Ovary (tissue), 10 donors: ENCODE data around the gene MAP4. TPM values are rescaled to one million over a fixed set of nuclear protein-coding genes. Genes with fewer than 3 reads are reported as not detected.
"Not testable (repeated sequence)": the region's sequence is repeated elsewhere in the genome, so short reads cannot be mapped to it uniquely, and the experiment has no call there.

Experiments used
- DNase-seq, 5 donors: peaks; one replicate each; pipeline ENCODE4 v3.0.0-alpha.2; 2019 to 2020
- H3K27ac ChIP-seq, 2 donors: fragments of 200-600 bp; one replicate each; pipeline versions ENCODE4 v1.5.1 to v1.8.0; 2019 to 2022
- H3K27me3 ChIP-seq: fragments of 200-600 bp; one replicate; pipeline ENCODE4 v1.8.0; 2022
- H3K36me3 ChIP-seq: fragments of 200-600 bp; sonication (generic); one replicate; pipeline ENCODE4 v1.5.1; 2019
- H3K4me1 ChIP-seq: one replicate; pipeline ENCODE4 v1.8.1; 2013; ENCODE audit warnings: mild to moderate bottlenecking, moderate library complexity; ENCODE audit not compliant: insufficient read depth
- H3K4me3 ChIP-seq: fragments of 200-600 bp; sonication (generic); one replicate; pipeline ENCODE4 v1.5.1; 2017
- H3K9me3 ChIP-seq, 2 donors: fragments of 200-600 bp in 1 of 2; sonication (generic) in 1 of 2; one replicate each; pipeline versions ENCODE4 v1.5.1 to v1.8.1; 2013 to 2019; ENCODE audit warnings: mild to moderate bottlenecking in 1 of 2, moderate library complexity in 1 of 2
- EP300 ChIP-seq: sonication (generic); formaldehyde crosslinking; IDR thresholded peaks from one replicate; pipeline ENCODE4 v1.6.1; 2017; ENCODE audit warnings: antibody characterized with exemption
- POLR2A ChIP-seq: fragments of 450-650 bp; IDR thresholded peaks from one replicate; pipeline ENCODE4 v1.6.1; 2017; ENCODE audit warnings: antibody characterized with exemption, mild to moderate bottlenecking, moderate library complexity
- WGBS, 3 donors: extraction: QIAGEN DNeasy Blood & Tissue Kit in 1 of 3; methylation state at CpG; one replicate each; pipeline versions ENCODE4 v1.1.5 to v1.1.7; 2013 to 2017; 5-methylcytosine and 5-hydroxymethylcytosine counted together
- intact Hi-C, 4 donors: fragments of 100-400 bp; cut with DNase I; formaldehyde crosslinking; loops; one replicate each; pipeline versions ENCODE4 v1.11.0 to v1.15.1; 2022 to 2023
- long read RNA-seq, 3 donors: library from polyadenylated mRNA in 2 of 3; unstranded in 2 of 3; transcript quantifications; one replicate each; pipeline ENCODE4 v2.0.0 and lab custom pipeline, GENCODE V29; 2021 to 2026
- polyA plus RNA-seq, 2 donors: library from polyadenylated mRNA; stranded (reverse); fragments of 200-250 nt in 1 of 2; fragments of 350-450 nt in 1 of 2; fragmentation: Illumina TruSeq in 1 of 2; extraction: RNeasy Lipid Tissue Mini Kit (QIAGEN cat#74804) in 1 of 2; gene quantifications; one replicate each; pipeline ENCODE4 v1.2.3, GENCODE V29; 2013 to 2014
- total RNA-seq, 7 donors: library from RNA; depleted of rRNA in 2 of 7; stranded (reverse); fragments of >200 nt in 2 of 7; fragmentation: NEBNext Ultra II Directional in 3 of 7; extraction: Animal tissue kit (Norgen Biotek cat#: 25700) in 3 of 7; gene quantifications; one replicate each; pipeline versions ENCODE4 v1.1.0 to v1.2.4, GENCODE V29; 2016 to 2023
- TF ChIP-seq, protein P1 (sequence below), 3 donors: fragments of 450-650 bp in 2 of 3; fragments of 200-600 bp in 1 of 3; IDR thresholded peaks; one replicate each; pipeline versions ENCODE4 v1.5.1 to v1.8.0; 2016 to 2022; ENCODE audit warnings: antibody characterized with exemption in 3 of 3, mild to moderate bottlenecking in 1 of 3
- donor health status: DM: no; HTN: no; CAD: no; lungs with moderate emphysema.
- donor health status: DM: no; HTN: no; CAD: no.
- donor health status: Bipolar disorder and iron deficiency.
- donor health status: DM: yes; HTN: yes; CAD: no.
- donor health status: DM: no; HTN: no; CAD: no.
- donor health status: DM: yes; HTN: yes; CAD: no.

MAP4 gene, protein sequence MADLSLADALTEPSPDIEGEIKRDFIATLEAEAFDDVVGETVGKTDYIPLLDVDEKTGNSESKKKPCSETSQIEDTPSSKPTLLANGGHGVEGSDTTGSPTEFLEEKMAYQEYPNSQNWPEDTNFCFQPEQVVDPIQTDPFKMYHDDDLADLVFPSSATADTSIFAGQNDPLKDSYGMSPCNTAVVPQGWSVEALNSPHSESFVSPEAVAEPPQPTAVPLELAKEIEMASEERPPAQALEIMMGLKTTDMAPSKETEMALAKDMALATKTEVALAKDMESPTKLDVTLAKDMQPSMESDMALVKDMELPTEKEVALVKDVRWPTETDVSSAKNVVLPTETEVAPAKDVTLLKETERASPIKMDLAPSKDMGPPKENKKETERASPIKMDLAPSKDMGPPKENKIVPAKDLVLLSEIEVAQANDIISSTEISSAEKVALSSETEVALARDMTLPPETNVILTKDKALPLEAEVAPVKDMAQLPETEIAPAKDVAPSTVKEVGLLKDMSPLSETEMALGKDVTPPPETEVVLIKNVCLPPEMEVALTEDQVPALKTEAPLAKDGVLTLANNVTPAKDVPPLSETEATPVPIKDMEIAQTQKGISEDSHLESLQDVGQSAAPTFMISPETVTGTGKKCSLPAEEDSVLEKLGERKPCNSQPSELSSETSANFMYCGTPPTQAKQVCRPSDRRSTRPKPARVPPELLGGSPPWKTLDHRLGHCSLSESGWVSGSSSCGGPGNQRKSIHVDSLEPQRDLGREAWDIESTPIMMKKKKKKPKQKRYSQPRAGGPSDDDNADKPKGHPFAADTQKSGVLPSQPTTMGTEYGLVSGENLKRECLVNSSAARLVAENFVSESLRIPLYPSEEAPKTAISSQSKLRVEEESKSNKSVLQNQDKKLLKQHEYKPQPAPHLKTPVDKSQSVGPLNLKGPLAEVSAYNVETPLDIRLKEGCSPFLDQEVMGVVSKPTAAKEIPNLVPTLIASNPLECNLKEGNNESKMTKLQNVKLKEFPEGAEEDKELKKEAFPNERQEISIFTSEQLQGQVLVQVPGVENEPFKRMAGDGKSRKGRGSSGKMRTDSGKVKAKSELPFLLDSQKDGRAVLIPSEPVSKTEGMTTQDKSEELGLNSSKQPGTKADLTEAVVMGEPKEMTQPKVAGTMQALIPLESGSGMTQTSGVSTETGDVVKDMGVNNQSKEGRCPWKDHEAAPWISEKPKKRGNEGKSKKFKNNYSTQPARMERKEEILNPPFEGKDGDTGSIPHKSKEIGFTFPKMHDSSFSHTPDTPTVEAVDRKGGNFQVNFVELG (N-terminal part only)
- total RNA-seq = 100 to 1,000 TPM in 5 of 7 donors, 10 to 100 TPM in 2; 64.9 to 271 (median 196) TPM
- 100 to 1,000 TPM in 1 of 2 donors, 10 to 100 TPM in 1; 89.3 to 207 TPM for polyA plus RNA-seq
- long read RNA-seq, donor 1, transcript MAP4-206 (6 exons, 899 nt) = major isoform, 7 of 836 reads
- long read RNA-seq, donor 1, partial matches to known transcripts = 471 of 836 reads
- long read RNA-seq, donor 1, other reads (novel, unspliced or antisense) = 358 of 836 reads
- long read RNA-seq, donor 2, partial matches to known transcripts = 56 of 60 reads
- long read RNA-seq, donor 2, other reads (novel, unspliced or antisense) = 0 of 60 reads
- long read RNA-seq, donor 3, full-length matches to known transcripts = 3 of 331 reads
- long read RNA-seq, donor 3, partial matches to known transcripts = 126 of 331 reads
- long read RNA-seq, donor 3, other reads (novel, unspliced or antisense) = 202 of 331 reads

DNA sequence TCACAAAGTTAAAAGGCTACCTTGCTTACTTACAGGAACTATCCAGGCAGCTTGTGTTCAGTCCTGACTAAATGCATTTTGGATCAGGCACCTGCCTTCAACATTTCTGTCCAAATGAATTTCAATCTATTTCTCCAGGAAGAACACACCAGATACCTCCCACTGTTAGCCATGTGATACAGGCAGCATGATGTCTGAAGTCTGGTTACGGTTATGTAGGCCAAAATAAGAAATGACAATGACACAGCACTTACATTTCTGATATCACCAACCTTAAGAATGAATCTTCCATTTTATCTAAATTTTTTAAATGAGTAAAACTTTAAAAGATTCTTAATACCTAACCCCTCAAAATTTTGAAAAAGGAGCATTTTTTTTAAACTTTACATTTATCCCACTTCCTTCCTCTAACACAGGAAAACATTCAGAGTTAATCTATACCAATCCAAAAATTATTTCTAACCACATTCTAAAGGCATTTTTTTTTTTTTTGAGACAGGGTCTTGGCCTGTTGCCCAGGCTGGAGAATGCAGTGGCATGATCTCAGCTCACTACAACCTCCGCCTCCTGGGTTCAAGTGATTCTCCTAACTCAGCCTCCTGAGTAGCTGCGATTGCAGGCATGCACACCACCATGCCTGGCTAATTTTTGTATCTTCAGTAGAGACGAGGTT is at the start of gene MAP4:
Gene MAP4, minus strand, starts transcription at position 116 of the 673 bp plus-strand sequence. CDS start 17,556 bp downstream, outside the sequence.
- DNase-seq = no peak
- Histone ChIP-seq H3K36me3 (no peaks in the 10 kb centered on the region), H3K9me3 (no peaks in the 10 kb centered on the region), H3K27ac (peak within 1 kb of the TSS in 1 of 2 donors; percentile 43), H3K27me3 (no peaks in the 10 kb centered on the region), H3K4me3 (no peak within 1 kb of the TSS), H3K4me1 (peaks cover 27% of the 10 kb centered on the region)
- 62 to 70% (median 64%) methylated on average over 4 of the region's 4 CpGs for WGBS, 3 donors
- no peak for TF ChIP-seq EP300
- TF ChIP-seq, protein P1, sequence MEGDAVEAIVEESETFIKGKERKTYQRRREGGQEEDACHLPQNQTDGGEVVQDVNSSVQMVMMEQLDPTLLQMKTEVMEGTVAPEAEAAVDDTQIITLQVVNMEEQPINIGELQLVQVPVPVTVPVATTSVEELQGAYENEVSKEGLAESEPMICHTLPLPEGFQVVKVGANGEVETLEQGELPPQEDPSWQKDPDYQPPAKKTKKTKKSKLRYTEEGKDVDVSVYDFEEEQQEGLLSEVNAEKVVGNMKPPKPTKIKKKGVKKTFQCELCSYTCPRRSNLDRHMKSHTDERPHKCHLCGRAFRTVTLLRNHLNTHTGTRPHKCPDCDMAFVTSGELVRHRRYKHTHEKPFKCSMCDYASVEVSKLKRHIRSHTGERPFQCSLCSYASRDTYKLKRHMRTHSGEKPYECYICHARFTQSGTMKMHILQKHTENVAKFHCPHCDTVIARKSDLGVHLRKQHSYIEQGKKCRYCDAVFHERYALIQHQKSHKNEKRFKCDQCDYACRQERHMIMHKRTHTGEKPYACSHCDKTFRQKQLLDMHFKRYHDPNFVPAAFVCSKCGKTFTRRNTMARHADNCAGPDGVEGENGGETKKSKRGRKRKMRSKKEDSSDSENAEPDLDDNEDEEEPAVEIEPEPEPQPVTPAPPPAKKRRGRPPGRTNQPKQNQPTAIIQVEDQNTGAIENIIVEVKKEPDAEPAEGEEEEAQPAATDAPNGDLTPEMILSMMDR (IDR thresholded peaks at IDR 0.05) = no peak
- no peak for TF ChIP-seq POLR2A
- intact Hi-C loops = loop anchor here in 1 of 4 donors (10.0 kb wide), 1 partner anchor 108 kb away; no protein-coding TSS in a partner anchor

DNA sequence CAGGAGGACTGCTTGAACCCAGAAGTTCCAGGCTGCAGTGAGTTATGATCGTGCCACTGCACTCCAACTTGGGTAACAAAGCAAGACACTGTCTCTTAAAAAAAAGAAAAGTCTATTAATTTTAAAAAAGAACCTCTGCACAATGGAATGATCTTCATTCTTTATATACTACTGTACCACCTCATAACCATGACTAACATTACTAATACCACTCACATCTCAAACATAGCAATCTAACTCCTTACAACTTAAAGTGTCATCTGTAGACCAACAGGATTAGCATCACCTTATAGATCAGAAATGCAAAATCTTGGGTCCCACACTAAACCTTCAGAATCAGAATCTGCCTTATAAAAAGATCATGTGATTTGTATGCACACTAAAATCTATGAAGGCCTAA is 48.8 kb upstream of the MAP4 start:
- intact Hi-C loops = loop anchor here in 1 of 4 donors (10.0 kb wide), 1 partner anchor 680 kb away; the partner anchor contains the start of gene PTPN23
- Histone ChIP-seq H3K27me3 (no peaks in the 10 kb centered on the region), H3K4me1 (no peaks in the 10 kb centered on the region), H3K27ac (no peak overlapping the region), H3K4me3 (no peak overlapping the region), H3K9me3 (no peaks in the 10 kb centered on the region), H3K36me3 (no peaks in the 10 kb centered on the region)
- no peak for DNase-seq
- WGBS, 3 donors = 93 to 98% (median 94%) methylated on average over 1 of the region's 1 CpG
- TF ChIP-seq POLR2A (no peak), EP300 (no peak)
- TF ChIP-seq, protein P1 (IDR thresholded peaks at IDR 0.05) = no peak

DNA sequence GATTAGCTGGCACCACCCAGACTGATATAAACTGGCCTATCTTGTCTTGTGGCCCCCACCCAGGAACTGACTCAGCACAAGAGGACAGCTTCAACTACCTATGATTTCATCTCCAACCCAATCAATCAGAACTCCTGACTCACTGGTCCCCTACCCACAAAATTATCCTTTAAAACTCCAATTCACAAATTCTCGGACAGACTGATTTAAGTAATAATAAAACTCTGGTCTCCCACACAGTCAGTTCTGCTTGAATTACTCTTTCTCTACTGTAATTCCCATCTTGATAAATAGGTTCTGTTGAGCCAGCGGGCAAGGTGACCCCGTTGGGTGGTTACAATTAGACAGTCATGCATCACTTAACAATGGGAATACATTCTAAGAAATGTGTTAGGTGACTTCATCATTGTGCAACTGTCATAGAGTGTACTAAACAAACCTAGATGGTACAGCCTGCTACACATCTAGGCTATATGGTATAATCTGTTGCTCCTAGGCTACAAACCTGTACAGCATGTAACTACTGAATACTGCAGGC is 48.1 kb upstream of the MAP4 start:
- TF ChIP-seq, protein P1 (IDR thresholded peaks at IDR 0.05) = no peak
- TF ChIP-seq POLR2A = no peak
- no peak for TF ChIP-seq EP300
- Histone ChIP-seq H3K9me3 (no peaks in the 10 kb centered on the region), H3K27ac (no peak overlapping the region), H3K4me3 (no peak overlapping the region), H3K4me1 (no peaks in the 10 kb centered on the region), H3K36me3 (no peaks in the 10 kb centered on the region), H3K27me3 (no peaks in the 10 kb centered on the region)
- intact Hi-C loops = loop anchor here in 1 of 4 donors (10.0 kb wide), 1 partner anchor 680 kb away; the partner anchor contains the start of gene PTPN23
- no peak for DNase-seq
- 84 to 90% (median 88%) methylated on average over 3 of the region's 3 CpGs for WGBS, 3 donors

DNA sequence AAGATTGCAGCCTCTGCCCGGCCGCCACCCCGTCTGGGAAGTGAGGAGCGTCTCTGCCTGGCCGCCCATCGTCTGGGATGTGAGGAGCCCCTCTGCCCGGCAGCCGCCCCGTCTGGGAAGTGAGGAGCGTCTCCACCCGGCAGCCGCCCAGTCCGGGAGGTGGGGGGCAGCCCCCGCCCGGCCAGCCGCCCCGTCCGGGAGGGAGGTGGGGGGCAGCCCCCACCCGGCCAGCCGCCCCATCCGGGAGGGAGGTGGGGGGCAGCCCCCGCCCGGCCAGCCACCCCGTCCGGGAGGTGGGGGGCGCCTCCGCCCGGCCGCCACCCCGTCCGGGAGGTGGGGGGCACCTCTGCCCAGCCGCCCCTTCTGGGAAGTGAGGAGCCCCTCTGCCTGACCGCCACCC is 45.4 kb upstream of the MAP4 start:
- not testable (repeated sequence) for H3K4me3 ChIP-seq, H3K36me3 ChIP-seq, H3K27ac ChIP-seq, H3K27me3 ChIP-seq, DNase-seq, H3K9me3 ChIP-seq, H3K4me1 ChIP-seq
- intact Hi-C loops = loop anchor here in 1 of 4 donors (10.0 kb wide), 1 partner anchor 677 kb away; the partner anchor contains the start of gene PTPN23
- WGBS, 3 donors = 89 to 97% (median 96%) methylated on average over 7 to 29 of the region's 33 CpGs
